HG03060 (cell line): ENCODE results near the gene SMIM38.

Experiments used
- ATAC-seq: cut with Tn5 transposase; IDR thresholded peaks from one replicate; pipeline ENCODE4 v1.9.1; 2021; ENCODE audit warnings: low read depth, moderate number of reproducible peaks; ENCODE audit not compliant: unreplicated experiment

Gene SMIM38

GRCh38 chr11:69174841-69175240 lies 19.1 kb downstream of the SMIM38 start:
- no peak for ATAC-seq

DNA sequence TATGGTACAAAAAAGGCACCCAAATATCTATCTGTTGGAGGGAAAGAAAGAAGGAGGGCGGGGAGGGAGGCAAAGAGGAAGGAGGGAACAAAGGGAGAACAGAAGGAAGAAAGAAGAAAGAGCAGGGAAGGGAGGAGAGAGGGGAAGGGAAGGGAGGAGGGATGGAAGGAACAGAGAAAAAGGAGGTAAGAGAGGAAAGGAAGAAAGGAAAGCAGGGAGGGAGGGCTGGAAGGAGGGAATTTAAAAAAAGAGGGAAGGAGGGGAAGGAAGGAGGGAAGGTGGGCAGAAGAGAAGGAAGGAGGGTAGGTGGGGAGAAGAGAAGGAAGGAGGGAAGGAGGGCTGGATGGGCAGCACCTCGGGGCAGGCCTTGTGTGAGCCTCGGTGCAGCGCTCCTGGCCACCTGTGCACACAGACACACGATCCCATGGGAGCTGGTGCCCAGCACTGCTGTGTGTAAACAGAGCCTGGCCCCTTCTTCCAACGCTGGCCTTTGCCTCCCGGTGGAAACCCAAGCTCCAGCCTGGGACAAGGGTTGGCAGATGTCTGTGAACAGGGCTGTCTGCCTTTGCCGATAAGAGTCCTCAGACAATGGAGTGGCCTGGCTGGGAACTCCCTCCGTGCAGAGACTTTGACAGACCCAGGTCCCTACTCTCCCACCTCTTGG lies 23.2 kb downstream of the SMIM38 start:
- no peak for ATAC-seq

DNA sequence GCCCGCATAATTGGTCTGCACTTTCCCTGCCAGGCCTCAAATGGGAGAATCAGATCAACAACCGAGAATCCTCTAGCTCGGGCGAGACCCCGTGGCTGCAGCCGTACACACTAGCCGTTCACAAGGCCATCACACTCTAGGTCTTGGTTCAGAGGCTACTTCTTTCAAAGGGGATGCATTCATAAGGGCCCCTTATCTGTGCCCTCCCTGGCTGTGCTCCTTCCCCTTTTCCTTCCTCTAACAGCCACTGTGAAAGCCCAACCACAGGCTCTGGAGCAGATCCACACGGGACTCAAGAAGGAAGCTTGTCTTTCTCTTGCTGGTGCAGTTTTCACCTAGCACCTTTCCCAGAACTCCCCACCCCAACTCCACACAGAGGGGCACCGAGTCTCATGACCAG lies 24.5 kb downstream of the SMIM38 start:
- ATAC-seq, result no peak

GRCh38 chr11:69180726-69181125 lies 25.0 kb downstream of the SMIM38 start:
- ATAC-seq, result no peak

DNA sequence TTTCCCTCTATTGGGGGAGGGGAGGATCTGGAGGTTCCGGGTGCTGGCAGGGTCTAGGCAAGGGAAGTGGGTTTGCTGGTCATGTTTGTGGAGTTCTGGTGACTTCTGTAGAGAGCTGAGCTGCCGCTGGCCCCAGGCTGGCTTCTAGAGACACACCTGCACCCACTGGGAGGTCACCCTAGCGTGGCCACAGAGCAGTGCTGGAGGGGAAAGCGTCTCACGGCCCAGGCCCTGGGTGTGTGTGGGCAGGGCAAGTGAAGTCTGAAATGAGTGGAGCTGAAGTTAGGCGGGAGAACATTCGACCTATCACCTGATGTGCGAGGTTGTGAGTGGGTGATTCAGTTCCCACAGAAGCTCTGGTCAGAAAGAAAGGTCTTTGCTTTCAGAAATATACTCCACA lies 27.9 kb downstream of the SMIM38 start:
- no peak for ATAC-seq

GRCh38 chr11:69186316-69187260 lies 30.9 kb downstream of the SMIM38 start:
- no peak for ATAC-seq

DNA sequence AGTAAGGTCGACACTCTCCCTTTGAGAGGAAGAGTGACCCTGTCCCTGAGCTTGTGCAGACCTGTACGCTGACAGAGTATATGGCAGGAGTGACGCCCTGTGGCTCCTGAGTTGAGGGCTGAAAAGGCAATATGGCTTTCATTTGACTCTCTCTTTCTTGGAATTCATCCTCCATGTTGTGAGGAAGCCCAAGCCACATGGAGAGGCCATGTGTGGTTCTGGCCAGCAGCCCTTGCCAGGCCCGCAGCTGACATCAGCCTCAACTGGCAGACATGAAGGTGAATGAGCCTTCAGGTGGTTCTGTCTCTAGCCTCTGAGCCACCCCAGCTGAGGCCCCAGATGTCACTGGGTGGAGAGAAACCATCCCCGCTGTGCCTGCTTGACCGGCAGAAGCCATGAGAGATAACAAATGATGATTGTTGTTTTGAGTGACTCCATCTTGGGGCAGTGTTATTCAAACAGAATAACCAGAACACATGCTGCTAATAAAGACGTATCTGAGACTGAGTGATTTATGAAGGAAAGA lies 31.9 kb downstream of the SMIM38 start:
- ATAC-seq, result no peak

DNA sequence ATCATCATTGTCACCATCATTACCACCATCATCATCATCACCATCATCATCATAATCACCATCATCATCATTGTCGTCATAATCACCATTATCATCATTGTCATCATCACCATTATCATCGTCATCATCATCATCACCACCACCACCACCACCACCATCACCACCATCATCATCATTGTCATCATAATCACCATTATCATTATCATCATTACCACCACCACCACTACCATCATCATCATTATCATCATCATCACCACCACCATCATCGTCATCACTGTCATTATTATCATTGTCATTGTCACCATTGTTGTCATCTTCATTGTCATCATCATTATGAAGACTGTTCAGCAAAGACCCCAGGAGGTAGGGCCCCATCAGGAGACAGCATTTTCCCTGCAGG lies 33.3 kb downstream of the SMIM38 start:
- no peak for ATAC-seq

GRCh38 chr11:69190796-69191536 lies 35.2 kb downstream of the SMIM38 start:
- no peak for ATAC-seq

DNA sequence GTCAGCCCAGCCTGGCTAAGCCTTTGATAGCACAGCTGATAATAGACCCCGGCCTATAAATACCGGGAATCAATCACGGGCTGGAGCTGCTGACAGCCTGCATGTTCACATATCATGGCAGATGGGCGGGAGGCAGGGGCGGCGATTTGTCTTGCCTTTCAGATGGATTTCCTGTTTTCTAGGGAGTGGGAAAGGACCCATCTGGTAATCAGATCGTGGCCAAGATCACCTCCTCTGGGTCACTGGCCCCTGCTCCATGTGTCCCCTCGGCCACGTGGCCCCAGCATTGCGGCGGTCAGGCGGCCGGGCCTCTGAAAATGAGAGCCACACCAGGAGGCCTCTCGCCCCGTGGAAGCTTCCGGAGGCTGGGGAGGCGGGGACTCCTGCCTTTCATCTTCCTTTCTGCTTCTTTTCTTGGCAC lies 36.6 kb downstream of the SMIM38 start:
- no peak for ATAC-seq

- ATAC-seq, result no peak
These were observed 37.4 kb downstream of the SMIM38 start for GRCh38 chr11:69193151-69193550.

GRCh38 chr11:69193629-69194028 lies 37.9 kb downstream of the SMIM38 start:
- no peak for ATAC-seq

- ATAC-seq, result no peak
These were observed 38.7 kb downstream of the SMIM38 start for GRCh38 chr11:69194396-69194795.

- ATAC-seq, result no peak
These were observed 39.2 kb downstream of the SMIM38 start for GRCh38 chr11:69194956-69195355.

GRCh38 chr11:69195824-69196782 lies 40.4 kb downstream of the SMIM38 start:
- ATAC-seq, result no peak

GRCh38 chr11:69196783-69197169 lies 41.0 kb downstream of the SMIM38 start:
- no peak for ATAC-seq

DNA sequence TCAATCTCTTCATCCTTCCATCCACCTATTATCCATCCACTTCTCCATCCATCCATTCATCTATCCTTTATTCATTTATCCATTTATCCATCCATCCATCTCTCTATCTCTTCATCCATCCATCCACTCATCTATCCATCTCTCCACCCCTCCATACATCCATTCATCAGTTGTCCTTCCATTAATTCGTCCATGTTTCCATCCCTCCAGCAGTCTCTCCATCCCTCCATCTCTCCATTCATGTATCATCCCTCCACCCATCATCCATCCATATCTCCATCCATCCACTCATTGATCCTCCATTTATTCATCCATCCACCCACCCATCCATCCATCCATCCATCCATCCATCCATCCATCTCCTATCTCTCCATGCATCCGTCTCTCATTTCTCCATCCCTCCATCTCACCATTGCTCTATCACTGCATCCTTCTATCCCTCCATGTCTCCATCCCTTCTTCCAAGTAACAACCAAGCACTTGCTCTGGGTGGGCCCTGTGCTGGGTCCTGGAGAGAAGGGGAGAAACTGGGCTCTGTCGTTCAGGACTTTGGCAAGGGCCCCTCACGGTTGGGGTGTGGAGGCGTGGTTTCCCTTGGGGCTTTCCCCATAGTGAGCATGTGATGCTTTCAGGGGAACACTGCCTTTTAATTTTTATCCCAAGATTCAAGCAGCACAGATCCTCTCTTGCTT lies 43.3 kb downstream of the SMIM38 start:
- no peak for ATAC-seq

- no peak for ATAC-seq
These were observed 44.0 kb downstream of the SMIM38 start for GRCh38 chr11:69199583-69200315.
